Uterus (tissue), 2 donors: Measurements from ENCODE around the gene MYLIP.

ENCODE experiments used
- POLR2A ChIP-seq, 2 donors: fragments of 450-650 bp; IDR thresholded peaks; one replicate each; pipeline ENCODE4 v1.6.1; 2016; ENCODE audit warnings: antibody characterized with exemption in 2 of 2, mild to moderate bottlenecking in 1 of 2, moderate library complexity in 1 of 2
- TF ChIP-seq, protein P1 (sequence below), 4 experiments: fragments of 200-600 bp in 2 of 4; fragments of 450-650 bp in 2 of 4; sonication (generic) in 2 of 4; IDR thresholded peaks; one replicate each; pipeline ENCODE4 v1.5.1; 2016 to 2019; ENCODE audit warnings: antibody characterized with exemption in 4 of 4, mild to moderate bottlenecking in 2 of 4, moderate library complexity in 1 of 4

DNA sequence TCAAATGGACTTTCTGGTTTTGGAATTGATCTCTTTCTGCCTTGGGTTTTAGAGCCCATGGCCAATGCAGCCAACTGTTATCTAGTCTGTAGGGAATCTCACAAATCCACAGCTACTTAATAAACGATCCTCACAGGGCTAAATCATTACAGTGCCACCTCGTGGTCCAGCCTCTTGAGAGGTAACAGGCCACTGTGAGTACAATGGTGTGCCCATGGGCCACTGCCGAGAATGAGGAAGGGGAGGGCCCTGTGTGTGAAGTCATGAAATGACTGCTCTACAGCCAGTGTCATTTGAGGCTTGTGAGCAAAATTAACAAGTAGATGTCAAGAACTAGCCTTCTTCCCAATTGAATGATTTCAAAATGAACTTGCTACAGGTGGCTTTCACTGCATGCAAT, 55.2 kb downstream of the MYLIP start:
- no peak for TF ChIP-seq POLR2A (IDR thresholded peaks at IDR 0.05)
- TF ChIP-seq, protein P1, sequence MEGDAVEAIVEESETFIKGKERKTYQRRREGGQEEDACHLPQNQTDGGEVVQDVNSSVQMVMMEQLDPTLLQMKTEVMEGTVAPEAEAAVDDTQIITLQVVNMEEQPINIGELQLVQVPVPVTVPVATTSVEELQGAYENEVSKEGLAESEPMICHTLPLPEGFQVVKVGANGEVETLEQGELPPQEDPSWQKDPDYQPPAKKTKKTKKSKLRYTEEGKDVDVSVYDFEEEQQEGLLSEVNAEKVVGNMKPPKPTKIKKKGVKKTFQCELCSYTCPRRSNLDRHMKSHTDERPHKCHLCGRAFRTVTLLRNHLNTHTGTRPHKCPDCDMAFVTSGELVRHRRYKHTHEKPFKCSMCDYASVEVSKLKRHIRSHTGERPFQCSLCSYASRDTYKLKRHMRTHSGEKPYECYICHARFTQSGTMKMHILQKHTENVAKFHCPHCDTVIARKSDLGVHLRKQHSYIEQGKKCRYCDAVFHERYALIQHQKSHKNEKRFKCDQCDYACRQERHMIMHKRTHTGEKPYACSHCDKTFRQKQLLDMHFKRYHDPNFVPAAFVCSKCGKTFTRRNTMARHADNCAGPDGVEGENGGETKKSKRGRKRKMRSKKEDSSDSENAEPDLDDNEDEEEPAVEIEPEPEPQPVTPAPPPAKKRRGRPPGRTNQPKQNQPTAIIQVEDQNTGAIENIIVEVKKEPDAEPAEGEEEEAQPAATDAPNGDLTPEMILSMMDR (IDR thresholded peaks at IDR 0.05), result no peak
